SK-N-SH treated with all-trans-retinoic acid at 6 μM for 48 hours (cell line): ENCODE data around the gene AKR1B1.

ENCODE experiments used
- ATAC-seq: fragments of 200-7000 bp; cut with Tn5 transposase; 3 replicates; pipeline ENCODE4 v1.9.1; 2020; ENCODE audit warnings: mild to moderate bottlenecking, moderate library complexity
- BACH2 ChIP-seq: fragments of 250-450 bp; sonication (Bioruptor Pico); IDR thresholded peaks from 2 replicates; pipeline ENCODE4 v1.9.0; 2021; ENCODE audit warnings: mild to moderate bottlenecking, borderline replicate concordance
- ESRRG ChIP-seq: fragments of 250-450 bp; sonication (Bioruptor Pico); IDR thresholded peaks from 2 replicates; pipeline ENCODE4 v1.6.1; 2021; ENCODE audit warnings: mild to moderate bottlenecking
- ISL1 ChIP-seq: fragments of 250-450 bp; sonication (Bioruptor Pico); IDR thresholded peaks from 2 replicates; pipeline ENCODE4 v2.1.2; 2022; ENCODE audit warnings: mild to moderate bottlenecking, moderate library complexity
- OSR1 ChIP-seq: fragments of 250-450 bp; sonication (Bioruptor Pico); IDR thresholded peaks from 2 replicates; pipeline ENCODE4 v1.8.0; 2022; ENCODE audit warnings: moderate library complexity, mild to moderate bottlenecking, inconsistent platforms
- PATZ1 ChIP-seq: fragments of 250-450 bp; sonication (Bioruptor Pico); IDR thresholded peaks from 2 replicates; pipeline ENCODE4 v1.8.0; 2020; ENCODE audit warnings: mild to moderate bottlenecking, moderate library complexity, borderline replicate concordance
- PPARA ChIP-seq: fragments of 250-450 bp; sonication (Bioruptor Pico); IDR thresholded peaks from 2 replicates; pipeline ENCODE4 v1.5.0; 2020; ENCODE audit warnings: mild to moderate bottlenecking, borderline replicate concordance
- TOX ChIP-seq: fragments of 250-450 bp; sonication (Bioruptor Pico); IDR thresholded peaks from 2 replicates; pipeline ENCODE4 v1.8.0; 2021; ENCODE audit warnings: mild to moderate bottlenecking, moderate library complexity, borderline replicate concordance
- TSHZ2 ChIP-seq: fragments of 250-450 bp; sonication (Bioruptor Pico); IDR thresholded peaks from 2 replicates; pipeline ENCODE4 v1.5.0; 2020; ENCODE audit warnings: mild to moderate bottlenecking, moderate library complexity
- ZNF70 ChIP-seq: fragments of 450-650 bp; formaldehyde crosslinking; IDR thresholded peaks from 2 replicates; pipeline ENCODE4 v1.5.0; 2020; ENCODE audit warnings: mild to moderate bottlenecking, moderate library complexity

Gene AKR1B1

GRCh38 chr7:134394056-134394455 lies 64.8 kb downstream of the AKR1B1 start:
- ATAC-seq = no peak
- TF ChIP-seq PATZ1 (no peak), ESRRG (CRISPR knock-in tag) (no peak), PPARA (CRISPR knock-in tag) (no peak), OSR1 (no peak), ZNF70 (CRISPR knock-in tag) (no peak), TOX (no peak), TSHZ2 (CRISPR knock-in tag) (no peak), ISL1 (CRISPR knock-in tag) (no peak), BACH2 (no peak)
